SK-MEL-5 (cell line): ENCODE results near the gene AAGAB. TPM values are rescaled to one million over a fixed set of nuclear protein-coding genes. Genes with fewer than 3 reads are reported as not detected.
"Not testable (repeated sequence)": the region's sequence is repeated elsewhere in the genome, so short reads cannot be mapped to it uniquely, and the experiment has no call there.

Experiments used
- DNase-seq: peaks from one replicate; pipeline ENCODE4 v3.0.0-alpha.2; 2016; ENCODE audit warnings: low read depth, low spot score
- in situ Hi-C: cut with HindIII; loops from 2 replicates; pipeline ENCODE4 v1.10.0; 2016; ENCODE audit warnings: low sequenced_read_pairs, high pct_unique_total_duplicates, low pct_unique_long_range_greater_than_20kb
- total RNA-seq: library from RNA; depleted of rRNA; stranded (reverse); fragments of >200 nt; shearing (Covaris generic); gene quantifications from 2 replicates; pipeline ENCODE4 v1.2.3, GENCODE V29; 2014

Gene AAGAB
- total RNA-seq, 1 experiment from 2014 or later: 71.2 TPM

DNA sequence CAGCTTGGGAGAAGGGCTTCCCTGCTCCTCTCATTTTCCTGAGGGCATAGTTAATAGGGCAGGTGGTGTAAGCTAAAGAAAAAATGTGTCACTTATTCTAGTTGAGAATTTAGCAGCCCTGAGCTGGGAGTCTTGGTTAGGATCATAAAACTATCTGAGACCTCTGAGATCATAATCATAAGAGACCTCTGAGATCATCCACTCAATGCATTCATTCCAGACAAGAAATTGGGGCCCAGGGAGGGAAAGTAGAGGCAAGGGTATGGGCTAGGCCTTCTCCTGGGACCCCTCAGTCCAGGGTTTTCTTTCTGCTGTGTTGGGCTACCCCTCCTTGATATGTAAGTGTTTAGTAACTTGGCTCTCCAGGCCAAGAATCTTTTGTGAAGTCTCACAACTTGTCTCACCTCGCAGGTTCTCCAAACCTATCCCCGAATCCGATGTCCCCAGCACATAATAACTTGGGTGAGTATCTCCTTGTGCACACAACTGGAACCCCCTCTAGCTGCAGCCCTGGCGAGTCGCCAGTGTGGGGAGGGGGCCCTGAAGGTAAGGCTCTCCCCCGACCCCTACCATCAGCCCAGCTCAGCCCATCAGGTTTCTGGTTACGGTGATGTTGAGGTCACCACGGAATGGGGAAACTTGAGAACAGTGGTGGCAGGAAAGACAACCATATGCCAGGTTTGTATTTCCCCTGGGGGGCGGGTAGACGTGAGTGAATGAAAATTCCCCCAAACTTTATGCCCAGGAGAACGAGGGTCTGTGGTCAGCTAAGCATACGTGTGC, 84.1 kb downstream of the AAGAB start:
- in situ Hi-C loops: no loop called here
- DNase-seq: no peak

GRCh38 chr15:67168694-67169093, 85.8 kb downstream of the AAGAB start:
- in situ Hi-C loops: no loop called here
- DNase-seq: no peak

GRCh38 chr15:67167091-67167490, 87.4 kb downstream of the AAGAB start:
- in situ Hi-C loops: no loop called here
- DNase-seq: no peak

GRCh38 chr15:67166280-67167009, 88.0 kb downstream of the AAGAB start:
- in situ Hi-C loops: no loop called here
- DNase-seq: no peak

- DNase-seq: no peak
- in situ Hi-C loops: no loop called here
These were observed 88.9 kb downstream of the AAGAB start for GRCh38 chr15:67165254-67166253.

GRCh38 chr15:67164811-67165253, 89.6 kb downstream of the AAGAB start:
- in situ Hi-C loops: no loop called here
- no peak for DNase-seq

DNA sequence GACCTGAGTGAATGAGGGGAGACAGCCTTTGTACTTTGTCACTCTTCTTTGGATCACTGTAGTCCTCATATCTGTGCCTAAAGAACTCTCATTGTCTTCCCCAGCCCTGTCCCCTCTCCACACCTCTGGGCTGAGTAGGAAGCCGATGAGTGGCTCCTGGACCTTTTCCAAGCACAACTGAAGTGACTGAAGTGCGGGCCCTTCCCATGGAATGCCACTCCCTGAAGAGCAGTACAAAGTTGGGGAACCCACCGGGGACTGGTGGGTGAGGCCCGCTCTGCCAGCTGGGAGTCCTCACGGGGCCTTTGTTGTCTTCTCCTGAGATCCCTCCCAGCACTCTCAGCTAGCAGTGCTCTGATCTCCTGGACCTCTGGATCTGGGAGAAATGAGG, 90.1 kb downstream of the AAGAB start:
- in situ Hi-C loops: no loop called here
- DNase-seq: no peak

- no peak for DNase-seq
- in situ Hi-C loops: no loop called here
These were observed 91.3 kb downstream of the AAGAB start for GRCh38 chr15:67163180-67163579.

DNA sequence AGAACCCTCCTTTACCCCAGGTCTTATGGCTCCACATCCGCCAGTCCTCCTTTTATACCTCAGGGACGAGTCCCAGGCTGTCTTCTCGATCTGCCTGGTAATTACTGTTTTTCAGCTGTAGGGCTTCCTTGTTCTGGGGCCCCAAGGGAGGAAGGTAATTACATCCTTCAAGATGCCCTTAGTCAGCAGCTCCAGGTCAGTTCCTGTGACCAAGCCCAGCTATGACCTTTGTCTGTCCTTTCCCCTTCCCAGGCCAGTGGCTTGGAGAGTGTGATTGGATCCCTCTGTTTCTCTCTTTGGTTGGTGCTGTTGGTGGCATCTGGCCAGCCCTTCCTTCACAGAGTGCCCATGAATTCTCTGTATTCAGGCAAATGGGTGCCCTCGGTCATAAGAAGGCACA, 92.6 kb downstream of the AAGAB start:
- DNase-seq: no peak
- in situ Hi-C loops: no loop called here

- DNase-seq: no peak
- in situ Hi-C loops: no loop called here
These were observed 93.0 kb downstream of the AAGAB start for GRCh38 chr15:67161412-67161811.

- DNase-seq: no peak
- in situ Hi-C loops: no loop called here
These were observed 96.1 kb downstream of the AAGAB start for GRCh38 chr15:67158367-67158766.

GRCh38 chr15:67157521-67158252, 96.8 kb downstream of the AAGAB start:
- no peak for DNase-seq
- in situ Hi-C loops: no loop called here

DNA sequence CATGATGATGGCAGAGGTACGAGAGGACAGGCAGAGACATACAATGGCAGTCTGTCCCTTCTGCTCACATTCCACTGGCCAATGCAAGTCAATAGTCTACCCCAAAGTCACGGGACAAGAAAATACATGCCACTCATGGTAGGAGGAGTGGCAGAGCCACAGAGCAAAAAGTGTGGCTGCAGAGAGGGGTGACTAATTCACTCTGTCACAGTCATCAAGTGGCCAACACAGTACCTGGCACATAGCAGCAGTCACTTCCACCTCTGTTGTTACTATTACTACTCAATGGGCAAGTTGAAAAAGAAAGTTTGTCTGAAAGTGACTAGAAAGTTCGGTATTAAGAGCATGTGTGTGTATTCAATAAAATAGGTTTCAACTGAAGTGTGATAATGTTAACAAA, 97.6 kb downstream of the AAGAB start:
- in situ Hi-C loops: no loop called here
- DNase-seq: no peak

DNA sequence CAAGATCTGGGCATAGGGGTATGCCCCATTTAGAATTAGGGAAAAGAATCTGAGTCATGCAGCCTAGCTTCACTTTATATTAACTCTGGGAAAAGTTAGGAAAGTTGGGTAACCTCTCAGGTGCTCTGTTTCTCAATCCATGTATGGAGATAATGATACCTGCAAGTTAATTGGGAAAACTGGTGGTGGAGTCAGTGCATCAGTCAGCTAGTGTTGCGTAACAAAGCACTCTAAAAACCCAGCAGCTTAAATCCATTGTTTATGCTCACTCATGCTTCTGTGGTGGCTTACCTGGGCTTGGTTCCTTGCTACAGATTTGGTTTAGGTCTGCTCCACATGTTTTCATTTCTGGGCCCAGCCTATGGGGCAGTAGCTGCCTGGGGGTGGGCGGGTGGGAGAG, 98.0 kb downstream of the AAGAB start:
- in situ Hi-C loops: no loop called here
- DNase-seq: no peak

DNA sequence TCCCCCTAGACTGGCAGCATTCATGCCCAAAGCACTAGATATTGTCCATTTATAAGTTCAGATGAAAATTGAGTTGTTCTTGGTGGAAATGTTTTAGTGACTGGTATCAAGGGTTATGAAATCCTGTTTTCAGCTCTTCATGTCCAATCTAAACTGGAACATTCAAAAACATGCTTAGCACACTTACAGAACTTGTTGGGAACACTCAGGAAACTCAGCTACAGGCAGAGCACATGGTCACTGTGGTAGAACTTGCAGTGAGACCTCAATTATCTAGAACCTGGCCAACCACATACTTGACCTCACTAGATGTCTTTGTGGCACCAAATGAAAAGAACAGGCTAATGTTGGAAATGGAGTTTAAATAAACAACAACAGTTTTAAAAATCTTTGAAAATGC, 100.2 kb downstream of the AAGAB start:
- in situ Hi-C loops: no loop called here
- no peak for DNase-seq

DNA sequence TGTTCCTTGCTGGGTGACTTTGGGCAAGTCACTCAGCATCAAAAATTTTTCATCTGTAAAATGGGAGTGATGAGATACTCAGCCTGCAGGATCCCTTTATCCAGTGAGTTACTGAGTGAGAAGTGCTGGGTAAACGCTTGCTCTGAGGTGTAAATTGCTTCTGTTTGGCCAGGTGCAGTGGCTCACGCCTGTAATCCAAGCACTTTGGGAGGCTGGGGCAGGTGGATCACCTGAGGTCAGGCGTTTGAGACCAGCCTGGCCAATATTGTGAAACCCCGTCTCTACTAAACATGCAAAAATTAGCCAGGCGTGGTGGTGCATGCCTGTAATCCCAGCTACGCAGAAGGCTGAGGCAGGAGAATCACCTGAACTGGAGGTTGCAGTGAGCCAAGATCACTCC, 101.4 kb downstream of the AAGAB start:
- DNase-seq, in situ Hi-C loops: not testable (repeated sequence)

GRCh38 chr15:67152429-67152828, 102.0 kb downstream of the AAGAB start:
- in situ Hi-C loops: no loop called here
- DNase-seq: no peak
